Measurements from ENCODE around the gene GTSF1L.

The GTSF1L gene

GRCh38 chr20:43680981-43681380 lies 45.8 kb downstream of the GTSF1L start:
- Histone ChIP-seq H3K4me1 (ENCODE audit: control insufficient read depth, insufficient read depth, low read length) (no peaks in the 10 kb centered on the region), H3K9me3 (ENCODE audit: control insufficient read depth, low read length) (no peaks in the 10 kb centered on the region), H3K36me3 (ENCODE audit: control insufficient read depth, insufficient read depth, low read length) (no peaks in the 10 kb centered on the region), H3K9ac (ENCODE audit: low read length) (no peak overlapping the region), H3K4me3 (ENCODE audit: low read length) (no peak overlapping the region), H3K27me3 (ENCODE audit: control insufficient read depth, insufficient read depth, low read length) (no peaks in the 10 kb centered on the region)

DNA sequence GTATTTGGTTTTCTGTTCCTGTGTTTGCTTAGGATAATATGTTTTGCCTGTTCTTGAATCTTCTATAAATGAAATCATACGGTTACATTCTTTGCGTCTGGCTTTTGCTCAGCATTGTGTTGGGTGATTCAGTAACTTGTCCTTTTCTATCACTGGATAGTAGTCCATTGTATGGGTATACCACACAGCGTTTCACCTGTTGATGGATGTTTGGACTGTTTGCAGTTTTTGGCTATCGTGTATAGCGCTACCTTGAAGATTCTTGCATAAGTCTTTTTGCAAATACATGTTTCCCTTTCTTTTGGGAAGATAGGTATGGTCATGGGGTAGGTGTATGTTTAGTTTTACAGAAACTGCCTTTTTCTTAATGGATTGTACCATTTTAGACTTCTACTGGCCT lies 50.4 kb downstream of the GTSF1L start:
- Histone ChIP-seq H3K36me3 (ENCODE audit: control insufficient read depth, insufficient read depth, low read length) (no peaks in the 10 kb centered on the region), H3K9me3 (ENCODE audit: control insufficient read depth, low read length) (no peaks in the 10 kb centered on the region), H3K27me3 (ENCODE audit: control insufficient read depth, insufficient read depth, low read length) (no peaks in the 10 kb centered on the region), H3K4me1 (ENCODE audit: control insufficient read depth, insufficient read depth, low read length) (no peaks in the 10 kb centered on the region), H3K9ac (ENCODE audit: low read length) (no peak overlapping the region), H3K4me3 (ENCODE audit: low read length) (no peak overlapping the region)

Data from mucosa of stomach (tissue), 1 donor.